DOHH2 (cell line): ENCODE results near the gene TMEM18.

Experiments used
- H3F3A ChIP-seq: fragments of 200-600 bp; sonication (generic), shearing (Covaris generic); 2 replicates; pipeline ENCODE4 v1.6.0; 2016; ENCODE audit warnings: antibody characterized with exemption, mild to moderate bottlenecking; ENCODE audit not compliant: control insufficient read depth, insufficient read depth
- H3K27ac ChIP-seq: fragments of 200-600 bp; sonication (generic); 2 replicates; pipeline ENCODE4 v1.5.1; 2014; ENCODE audit warnings: low read depth, mild to moderate bottlenecking, low read length, moderate library complexity
- H3K27me3 ChIP-seq: fragments of 200-600 bp; sonication (generic); 2 replicates; pipeline ENCODE4 v1.6.1; 2014; ENCODE audit warnings: mild to moderate bottlenecking, low read length, mixed read lengths; ENCODE audit not compliant: control insufficient read depth
- H3K36me3 ChIP-seq: fragments of 200-600 bp; sonication (generic); 2 replicates; pipeline ENCODE4 v1.6.1; 2014; ENCODE audit warnings: mild to moderate bottlenecking, low read length, moderate library complexity, mixed read lengths; ENCODE audit not compliant: control insufficient read depth
- H3K4me1 ChIP-seq: fragments of 200-600 bp; sonication (generic); 2 replicates; pipeline ENCODE4 v1.6.1; 2014; ENCODE audit warnings: mild to moderate bottlenecking, low read length, mixed read lengths; ENCODE audit not compliant: control insufficient read depth
- H3K4me2 ChIP-seq: fragments of 200-600 bp; sonication (generic); 2 replicates; pipeline ENCODE4 v1.6.0; 2014; ENCODE audit warnings: mild to moderate bottlenecking, low read length, moderate library complexity
- H3K4me3 ChIP-seq: fragments of 200-600 bp; sonication (generic); 2 replicates; pipeline ENCODE4 v1.5.1; 2014; ENCODE audit warnings: mild to moderate bottlenecking, low read length, mixed read lengths
- H3K79me2 ChIP-seq: fragments of 200-600 bp; sonication (generic); 2 replicates; pipeline ENCODE4 v1.6.1; 2014; ENCODE audit warnings: mild to moderate bottlenecking, low read length, mixed read lengths; ENCODE audit not compliant: control insufficient read depth
- H3K9me2 ChIP-seq: fragments of 200-600 bp; sonication (generic); replicated peaks from 2 replicates; pipeline ENCODE4 v1.6.1; 2014; ENCODE audit warnings: mild to moderate bottlenecking, low read length, mixed read lengths; ENCODE audit not compliant: control insufficient read depth
- H3K9me3 ChIP-seq: fragments of 200-600 bp; sonication (generic); 2 replicates; pipeline ENCODE4 v1.6.1; 2014; ENCODE audit warnings: antibody characterized with exemption, low read length, mixed read lengths; ENCODE audit not compliant: control insufficient read depth, insufficient read depth
- H4K20me1 ChIP-seq: fragments of 200-600 bp; sonication (generic); 2 replicates; pipeline ENCODE4 v1.6.0; 2014; ENCODE audit warnings: low read depth, mild to moderate bottlenecking, antibody characterized with exemption, low read length, moderate library complexity; ENCODE audit not compliant: control insufficient read depth, insufficient read depth
- CTCF ChIP-seq: fragments of 200-600 bp; sonication (generic); IDR thresholded peaks from one replicate; pipeline ENCODE4 v1.5.1; 2014; ENCODE audit warnings: antibody characterized with exemption, mild to moderate bottlenecking, low read depth, low read length; ENCODE audit not compliant: poor library complexity, severe bottlenecking
- EZH2phosphoT487 ChIP-seq: fragments of 200-600 bp; sonication (generic); IDR thresholded peaks from 2 replicates; pipeline ENCODE4 v1.6.1; 2017; ENCODE audit warnings: borderline replicate concordance, mild to moderate bottlenecking, antibody characterized with exemption, low read length, moderate library complexity, mixed read lengths

The TMEM18 gene

GRCh38 chr2:651951-652373, 25.2 kb downstream of the TMEM18 start:
- Histone ChIP-seq H3K27me3 (no peaks in the 10 kb centered on the region), H4K20me1 (no peaks in the 10 kb centered on the region), H3K9me3 (no peaks in the 10 kb centered on the region), H3K4me1 (no peaks in the 10 kb centered on the region), H3K27ac (no peak overlapping the region), H3K4me3 (no peak overlapping the region), H3K9me2 (no peaks in the 10 kb centered on the region), H3K79me2 (no peaks in the 10 kb centered on the region), H3F3A (no peaks in the 10 kb centered on the region), H3K36me3 (no peaks in the 10 kb centered on the region), H3K4me2 (no peak overlapping the region)
- no peak for TF ChIP-seq CTCF

- Histone ChIP-seq H3F3A (no peaks in the 10 kb centered on the region), H3K36me3 (no peaks in the 10 kb centered on the region), H3K9me2 (no peaks in the 10 kb centered on the region), H4K20me1 (no peaks in the 10 kb centered on the region), H3K4me2 (no peak overlapping the region), H3K27ac (no peak overlapping the region), H3K4me3 (no peak overlapping the region), H3K4me1 (no peaks in the 10 kb centered on the region), H3K79me2 (no peaks in the 10 kb centered on the region), H3K9me3 (no peaks in the 10 kb centered on the region), H3K27me3 (no peaks in the 10 kb centered on the region)
- TF ChIP-seq CTCF (no peak), EZH2phosphoT487 (no peak)
Measured at GRCh38 chr2:650343-651310, 26.6 kb downstream of the TMEM18 start.

GRCh38 chr2:649426-650342, 27.5 kb downstream of the TMEM18 start:
- H3K27ac ChIP-seq = no peak overlapping the region

More at GRCh38 chr2:649426-650342, 27.5 kb downstream of the TMEM18 start:
- Histone ChIP-seq H3F3A (no peaks in the 10 kb centered on the region), H3K27me3 (no peaks in the 10 kb centered on the region), H3K79me2 (no peaks in the 10 kb centered on the region), H3K9me3 (no peaks in the 10 kb centered on the region), H4K20me1 (no peaks in the 10 kb centered on the region), H3K9me2 (no peaks in the 10 kb centered on the region), H3K4me2 (no peak overlapping the region), H3K4me1 (no peaks in the 10 kb centered on the region), H3K36me3 (no peaks in the 10 kb centered on the region), H3K4me3 (no peak overlapping the region)
- TF ChIP-seq EZH2phosphoT487 = no peak
- no peak for TF ChIP-seq CTCF
